SK-N-SH treated with all-trans-retinoic acid at 6 μM for 48 hours (cell line): ENCODE results near the gene RTN4RL1.

Source experiments
- ARNTL ChIP-seq: fragments of 450-650 bp; formaldehyde crosslinking; IDR thresholded peaks from 2 replicates; pipeline ENCODE4 v1.5.0; 2020; ENCODE audit warnings: low read depth, mild to moderate bottlenecking, moderate library complexity, borderline replicate concordance
- ESRRG ChIP-seq: fragments of 250-450 bp; sonication (Bioruptor Pico); IDR thresholded peaks from 2 replicates; pipeline ENCODE4 v1.6.1; 2021; ENCODE audit warnings: mild to moderate bottlenecking
- OSR1 ChIP-seq: fragments of 250-450 bp; sonication (Bioruptor Pico); IDR thresholded peaks from 2 replicates; pipeline ENCODE4 v1.8.0; 2022; ENCODE audit warnings: moderate library complexity, mild to moderate bottlenecking, inconsistent platforms
- ZC3H10 ChIP-seq: fragments of 250-450 bp; sonication (Bioruptor Pico); IDR thresholded peaks from 2 replicates; pipeline ENCODE4 v1.5.1; 2021; ENCODE audit warnings: mild to moderate bottlenecking, moderate library complexity
- ZFP3 ChIP-seq: fragments of 250-450 bp; sonication (Bioruptor Pico); IDR thresholded peaks from 2 replicates; pipeline ENCODE4 v1.5.0; 2020; ENCODE audit warnings: mild to moderate bottlenecking, moderate library complexity
- ZNF8 ChIP-seq: fragments of 450-650 bp; formaldehyde crosslinking; IDR thresholded peaks from 2 replicates; pipeline ENCODE4 v1.5.0; 2020; ENCODE audit warnings: mild to moderate bottlenecking, moderate library complexity

DNA sequence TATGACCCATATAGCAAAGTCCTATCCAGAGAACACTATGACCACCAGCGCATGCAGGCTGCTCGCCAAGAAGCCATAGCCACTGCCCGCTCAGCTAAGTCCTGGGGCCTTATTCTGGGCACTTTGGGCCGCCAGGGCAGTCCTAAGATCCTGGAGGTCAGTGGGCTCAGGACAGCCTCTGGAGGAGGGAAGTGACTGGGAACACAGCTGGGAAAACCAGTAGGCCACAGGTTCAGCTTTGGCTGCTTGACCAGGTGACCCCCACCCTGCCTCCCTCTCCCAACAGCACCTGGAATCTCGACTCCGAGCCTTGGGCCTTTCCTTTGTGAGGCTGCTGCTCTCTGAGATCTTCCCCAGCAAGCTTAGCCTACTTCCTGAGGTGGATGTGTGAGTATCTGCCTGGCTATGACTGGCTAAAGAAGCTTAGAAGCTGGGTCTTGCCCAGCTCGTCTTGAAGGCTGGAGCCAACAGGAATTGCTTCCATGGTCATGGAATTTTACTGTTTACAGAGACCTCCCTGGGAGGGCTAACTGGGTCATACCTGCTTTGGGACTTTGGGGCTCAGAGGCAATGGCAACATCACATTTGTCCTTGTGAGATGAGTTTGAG, 15.2 kb upstream of the RTN4RL1 start:
- TF ChIP-seq OSR1 = no peak
- no peak for TF ChIP-seq ZFP3 (CRISPR knock-in tag)
- no peak for TF ChIP-seq ZNF8 (CRISPR knock-in tag)
- no peak for TF ChIP-seq ESRRG
- TF ChIP-seq ZC3H10 = no peak
- no peak for TF ChIP-seq ARNTL (CRISPR knock-in tag)
